NCI-H460 (cell line): ENCODE results near the gene LSS. TPM values are rescaled to one million over a fixed set of nuclear protein-coding genes. Genes with fewer than 3 reads are reported as not detected.
"Not testable (repeated sequence)": the region's sequence is repeated elsewhere in the genome, so short reads cannot be mapped to it uniquely, and the experiment has no call there.

Experiments
- DNase-seq: peaks from one replicate; pipeline ENCODE4 v3.0.0-alpha.2; 2016; ENCODE audit warnings: low read depth; ENCODE audit errors: extremely low read depth
- total RNA-seq: library from RNA; depleted of rRNA; stranded (reverse); fragments of >200 nt; shearing (Covaris generic); gene quantifications from 2 replicates; pipeline ENCODE4 v1.2.3, GENCODE V29; 2014

The LSS gene
- total RNA-seq, 1 experiment from 2014 or later, result 6.0 TPM

GRCh38 chr21:46189959-46190490 lies 38.5 kb downstream of the LSS start:
- no peak for DNase-seq

GRCh38 chr21:46189213-46189958 lies 39.2 kb downstream of the LSS start:
- DNase-seq, result no peak

GRCh38 chr21:46188226-46189212 lies 40.1 kb downstream of the LSS start:
- DNase-seq, result peak; percentile 30

- DNase-seq, result no peak
Observed at GRCh38 chr21:46187814-46188213, 40.8 kb downstream of the LSS start.

- DNase-seq, result no peak
Observed at GRCh38 chr21:46187261-46187660, 41.3 kb downstream of the LSS start.

GRCh38 chr21:46185716-46186115 lies 42.9 kb downstream of the LSS start:
- no peak for DNase-seq

GRCh38 chr21:46184625-46185555 lies 43.7 kb downstream of the LSS start:
- DNase-seq, result peak; percentile 63

- peak; percentile 35 for DNase-seq
Observed at GRCh38 chr21:46183910-46184624, 44.5 kb downstream of the LSS start, which contains the start of gene SPATC1L. Gene SPATC1L, minus strand, starts transcription at chr21:46184459. Its CDS starts 1,643 bp downstream, at chr21:46182816.

GRCh38 chr21:46183337-46183909 lies 45.2 kb downstream of the LSS start:
- DNase-seq, result not testable (repeated sequence)

- DNase-seq, result no peak
Observed at GRCh38 chr21:46182548-46183336, 45.8 kb downstream of the LSS start.

- DNase-seq, result no peak
Observed at GRCh38 chr21:46181953-46182547, 46.5 kb downstream of the LSS start.

- DNase-seq, result no peak
Observed at GRCh38 chr21:46181436-46181835, 47.1 kb downstream of the LSS start.

- DNase-seq, result no peak
Observed at GRCh38 chr21:46180778-46181391, 47.7 kb downstream of the LSS start.

- DNase-seq, result no peak
Observed at GRCh38 chr21:46180079-46180722, 48.4 kb downstream of the LSS start.

- no peak for DNase-seq
Observed at GRCh38 chr21:46179708-46180078, 48.9 kb downstream of the LSS start.

- DNase-seq, result no peak
Observed at GRCh38 chr21:46178961-46179360, 49.6 kb downstream of the LSS start.
